HG03439 (cell line): ENCODE data around the gene KICS2.

Source experiments
- ATAC-seq: cut with Tn5 transposase; IDR thresholded peaks from one replicate; pipeline ENCODE4 v1.9.1; 2021; ENCODE audit warnings: mild to moderate bottlenecking, moderate library complexity; ENCODE audit not compliant: unreplicated experiment

The KICS2 gene

GRCh38 chr12:64222009-64222765, at the start of gene KICS2:
TSS of gene KICS2 (minus strand) at chr12:64222296. CDS start at chr12:64222237, 59 bp downstream.
- peak; percentile 98 for ATAC-seq

GRCh38 chr12:64270411-64270810, 48.3 kb upstream of the KICS2 start:
- no peak for ATAC-seq

DNA sequence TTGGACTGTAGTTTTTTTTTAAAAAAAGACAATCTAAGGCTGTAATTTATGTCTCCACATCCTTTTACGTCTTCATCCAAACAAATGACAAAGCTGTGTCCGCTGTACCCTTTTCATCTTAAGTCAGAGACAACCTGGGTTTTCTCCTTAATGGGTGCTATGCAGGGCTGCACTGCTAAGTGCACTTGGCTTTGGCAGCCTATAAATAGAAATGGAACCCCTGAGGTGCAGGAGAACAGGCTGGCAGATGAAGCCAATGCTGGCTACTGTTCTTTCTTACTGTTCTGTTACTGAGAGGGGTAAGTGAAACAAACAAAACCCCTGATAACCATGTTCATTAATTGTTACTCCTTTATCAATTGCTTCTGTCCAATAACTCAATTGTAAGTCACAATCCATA, 47.1 kb upstream of the KICS2 start:
- no peak for ATAC-seq

DNA sequence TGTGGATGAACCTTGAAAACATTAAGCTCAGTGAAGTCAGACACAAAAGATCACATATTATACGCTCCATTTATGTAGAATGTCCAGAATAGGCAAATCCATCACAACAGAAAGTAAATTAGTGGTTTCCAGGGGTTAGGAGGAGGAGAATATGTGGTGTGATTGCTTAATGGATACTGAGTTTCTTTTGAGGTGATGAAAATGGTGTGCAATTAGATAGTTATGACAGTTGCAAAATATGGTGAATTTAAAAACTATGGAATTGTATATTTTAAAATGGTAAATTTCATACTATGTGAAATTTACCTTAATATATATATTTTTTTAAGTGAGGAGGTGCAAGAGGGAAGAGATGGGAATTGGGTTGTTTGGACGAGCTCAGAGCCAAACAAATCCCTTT, 46.3 kb upstream of the KICS2 start:
- ATAC-seq = no peak

DNA sequence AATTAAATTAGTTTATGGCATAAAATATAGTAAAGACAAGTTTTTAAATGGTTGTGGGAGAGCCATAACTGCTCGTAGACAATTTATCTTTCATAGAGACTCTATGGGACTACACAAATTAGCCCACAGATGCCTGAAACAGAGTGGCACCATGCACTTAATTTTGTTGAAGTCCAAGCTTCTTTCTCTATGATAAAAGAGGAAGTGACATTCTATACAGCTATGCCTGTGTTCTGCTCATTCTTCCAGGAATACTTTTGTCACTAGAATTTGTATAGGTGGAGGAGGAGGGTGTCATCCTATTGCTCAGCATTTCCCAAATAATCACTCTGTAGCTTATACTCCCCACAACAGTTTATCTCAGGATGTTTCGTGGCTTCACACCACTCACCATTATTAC, 43.7 kb upstream of the KICS2 start:
- ATAC-seq = no peak

DNA sequence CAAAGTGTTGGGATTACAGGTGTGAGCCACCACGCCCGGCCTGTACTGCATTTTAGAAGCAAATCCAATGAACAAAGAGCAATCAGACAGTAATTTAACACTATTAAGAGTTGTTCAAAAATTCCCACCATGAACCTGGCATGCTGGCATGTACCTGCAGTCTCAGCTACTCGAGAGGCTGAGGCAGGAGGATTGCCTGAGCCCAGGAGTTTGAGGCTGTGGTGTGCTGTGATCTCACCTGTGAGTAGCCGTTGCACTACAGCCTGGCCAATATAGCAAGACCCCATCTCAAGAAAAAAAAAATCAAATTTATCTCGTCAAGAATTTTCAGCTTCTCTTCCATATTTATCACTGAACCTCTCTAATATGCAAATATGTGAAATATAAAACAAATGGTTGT, 39.7 kb upstream of the KICS2 start:
- no peak for ATAC-seq

DNA sequence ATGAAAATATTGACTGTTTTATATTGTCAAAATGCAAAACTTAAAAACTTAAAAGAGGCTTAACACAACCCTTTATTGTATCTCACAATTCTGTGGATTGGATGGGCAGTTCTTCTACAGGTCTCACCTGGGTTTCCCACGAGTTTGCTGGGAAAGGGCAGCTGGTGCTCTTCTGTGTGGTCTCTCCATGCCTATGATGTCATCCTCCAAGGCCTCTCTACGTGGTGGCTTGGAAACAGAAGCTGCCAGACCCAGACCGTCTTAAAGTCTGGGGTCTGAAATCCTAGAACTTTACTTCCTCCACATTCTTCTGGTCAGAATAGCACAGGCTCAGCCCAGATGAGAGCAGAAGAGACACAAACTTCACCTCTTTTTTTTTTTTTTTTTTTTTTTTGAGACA, 36.5 kb upstream of the KICS2 start:
- no peak for ATAC-seq

- ATAC-seq = no peak
Observed at GRCh38 chr12:64256166-64256800, 34.2 kb upstream of the KICS2 start.

- ATAC-seq = no peak
Observed at GRCh38 chr12:64255249-64255648, 33.2 kb upstream of the KICS2 start.

DNA sequence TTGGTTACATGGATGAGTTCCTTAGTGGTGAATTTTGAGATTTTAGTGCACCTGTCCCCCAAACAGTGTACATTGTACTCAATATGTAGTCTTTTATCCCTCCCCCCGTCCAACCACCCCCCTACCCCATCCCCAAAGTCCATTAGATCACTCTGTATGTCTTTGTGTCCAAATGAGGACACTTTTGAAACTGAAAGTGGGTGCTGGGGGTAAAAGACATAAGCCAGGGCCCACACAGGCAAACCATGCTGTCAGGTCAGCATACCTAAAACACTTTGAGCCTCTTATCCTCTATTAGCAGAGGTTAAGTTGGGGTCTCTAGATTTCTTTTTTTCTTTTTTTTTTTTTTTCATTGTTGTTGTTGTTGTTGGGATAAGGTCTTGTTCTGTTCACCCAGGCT, 31.3 kb upstream of the KICS2 start:
- no peak for ATAC-seq

DNA sequence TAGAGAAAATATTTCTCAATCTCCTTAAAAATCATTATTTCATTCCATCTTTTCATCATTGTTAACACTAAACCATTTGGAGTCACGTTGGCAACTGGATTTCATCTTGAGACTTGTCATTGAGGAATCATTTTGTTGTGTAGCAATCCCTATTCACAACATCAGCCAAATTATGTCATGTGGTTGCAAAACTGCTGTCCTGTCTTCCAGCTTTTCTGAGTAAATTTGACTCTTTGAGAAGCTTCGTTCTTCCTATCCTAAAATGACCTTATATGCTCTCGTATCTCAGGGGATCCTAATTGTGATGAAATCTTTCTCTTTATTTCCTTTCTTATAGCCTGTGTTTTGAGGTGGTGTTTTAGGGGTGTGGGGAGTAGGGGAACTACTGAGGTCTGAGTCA, 30.6 kb upstream of the KICS2 start:
- ATAC-seq = no peak

GRCh38 chr12:64243809-64244208, 21.7 kb upstream of the KICS2 start:
- no peak for ATAC-seq

- ATAC-seq = no peak
Observed at GRCh38 chr12:64240781-64241180, 18.7 kb upstream of the KICS2 start.

DNA sequence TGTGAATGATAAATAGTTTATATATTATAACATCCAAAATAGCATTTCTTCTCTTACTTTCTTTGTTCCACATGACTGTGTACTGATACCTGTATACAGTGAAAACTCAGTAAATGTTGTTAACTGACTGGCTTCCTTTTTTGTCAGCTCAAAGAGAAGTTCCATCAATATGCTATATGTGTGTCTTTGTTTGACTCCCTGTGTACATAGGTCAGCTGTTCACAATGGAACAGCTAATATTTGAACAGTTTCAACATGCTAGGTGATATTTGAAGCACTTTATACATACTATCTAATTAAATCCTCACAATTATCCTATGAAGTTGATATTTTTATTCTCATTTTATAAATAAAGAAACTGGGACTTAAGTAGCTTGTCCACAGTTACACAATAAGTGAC, 15.3 kb upstream of the KICS2 start:
- no peak for ATAC-seq

DNA sequence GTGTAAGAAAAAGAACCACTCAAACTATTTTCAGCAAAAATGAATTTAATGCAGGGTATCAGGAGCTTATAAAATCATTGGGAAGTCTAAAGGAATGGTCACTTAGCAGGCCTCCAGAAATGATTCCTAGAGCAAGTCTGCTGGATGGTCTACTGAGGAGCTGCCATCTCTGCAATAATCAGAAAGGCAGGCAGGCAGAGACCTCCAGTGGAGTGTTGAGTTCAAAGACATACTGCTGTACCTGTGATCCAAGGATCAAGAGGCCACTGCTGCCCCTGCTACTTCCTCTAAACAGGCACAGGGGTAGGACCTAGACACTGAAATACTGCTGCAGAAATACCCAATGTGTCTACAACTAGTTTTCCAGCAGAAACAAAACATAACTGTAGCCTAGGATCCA, 14.5 kb upstream of the KICS2 start:
- ATAC-seq = no peak

GRCh38 chr12:64232196-64232595, 10.1 kb upstream of the KICS2 start:
- ATAC-seq = no peak

DNA sequence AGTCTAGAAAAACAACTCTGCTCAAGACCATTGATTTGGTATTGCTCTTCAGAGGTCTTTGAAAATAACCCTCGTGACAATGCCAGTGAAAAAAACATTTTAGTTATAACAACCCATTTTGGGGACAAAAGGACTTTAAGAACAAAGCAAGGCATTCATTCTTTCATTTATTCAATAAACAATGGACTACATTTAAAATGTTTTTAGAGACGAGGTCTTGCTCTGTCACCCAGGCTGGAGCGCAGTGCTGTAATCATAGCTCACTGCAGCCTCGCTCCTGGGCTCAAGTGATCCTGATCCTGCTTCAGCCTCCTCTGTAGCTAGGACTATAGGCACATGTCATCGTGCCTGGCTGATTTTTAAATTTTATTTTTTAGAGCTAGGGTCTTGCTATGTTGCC, 7.7 kb upstream of the KICS2 start:
- ATAC-seq = no peak

DNA sequence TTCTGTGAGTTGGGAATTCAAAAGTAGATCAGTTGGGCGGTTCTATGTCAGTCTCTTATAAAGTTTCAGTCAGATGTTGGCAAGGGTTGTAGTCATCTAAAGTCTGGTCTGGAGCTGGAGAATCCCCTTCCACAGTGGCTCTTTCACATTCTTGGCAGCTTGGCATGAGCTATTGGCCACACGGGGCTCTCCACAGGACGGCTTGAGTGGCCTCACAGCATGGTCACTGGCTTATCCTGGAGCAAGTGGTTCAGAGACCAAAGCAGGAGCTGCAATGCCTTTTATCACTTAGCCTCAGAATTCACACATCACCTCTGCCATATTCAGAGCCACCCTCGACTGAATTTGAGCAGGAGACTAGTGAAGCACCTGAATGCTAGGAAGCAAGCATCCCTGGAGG, 7.1 kb upstream of the KICS2 start:
- no peak for ATAC-seq

DNA sequence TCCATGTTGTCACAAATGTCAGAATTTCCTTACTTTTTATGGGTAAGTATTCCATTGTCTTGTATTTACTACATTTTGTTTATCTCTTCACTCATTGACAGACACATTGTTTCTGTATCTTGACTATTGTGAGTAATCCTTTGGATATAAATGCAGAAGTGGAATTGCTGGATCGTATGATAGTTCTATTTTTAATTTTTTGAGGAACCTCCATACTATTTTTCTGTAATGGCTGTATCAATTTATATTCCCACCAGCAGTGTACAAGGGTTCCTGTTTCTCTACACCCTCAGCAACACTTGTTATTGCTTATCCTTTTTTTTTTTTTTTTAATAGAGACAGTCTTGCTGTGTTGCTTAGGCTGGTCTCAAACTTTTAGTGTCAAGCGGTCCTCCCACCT, 3.5 kb upstream of the KICS2 start:
- ATAC-seq = no peak

DNA sequence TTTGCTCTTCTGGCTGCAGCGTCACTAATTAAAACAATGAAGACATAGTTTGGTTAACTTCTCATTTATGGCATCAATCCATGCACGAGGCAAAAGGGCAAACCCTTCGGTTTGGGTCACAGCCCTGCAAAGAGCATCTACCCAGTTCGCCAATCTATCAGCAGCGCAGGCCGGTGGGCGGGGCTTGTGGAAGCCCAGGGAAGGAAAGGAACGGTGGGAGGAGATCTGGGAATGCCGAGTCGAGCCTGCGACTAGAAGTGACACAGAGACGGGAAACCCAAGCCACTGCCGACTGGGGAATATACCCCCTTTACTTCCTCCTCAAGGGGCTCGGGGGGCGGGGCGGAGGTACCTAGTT, 466 bp downstream of the KICS2 start:
- peak; percentile 26 for ATAC-seq

- no peak for ATAC-seq
Observed at GRCh38 chr12:64220046-64220445, 2.0 kb downstream of the KICS2 start.

GRCh38 chr12:64219145-64219544, 3.0 kb downstream of the KICS2 start:
- no peak for ATAC-seq

DNA sequence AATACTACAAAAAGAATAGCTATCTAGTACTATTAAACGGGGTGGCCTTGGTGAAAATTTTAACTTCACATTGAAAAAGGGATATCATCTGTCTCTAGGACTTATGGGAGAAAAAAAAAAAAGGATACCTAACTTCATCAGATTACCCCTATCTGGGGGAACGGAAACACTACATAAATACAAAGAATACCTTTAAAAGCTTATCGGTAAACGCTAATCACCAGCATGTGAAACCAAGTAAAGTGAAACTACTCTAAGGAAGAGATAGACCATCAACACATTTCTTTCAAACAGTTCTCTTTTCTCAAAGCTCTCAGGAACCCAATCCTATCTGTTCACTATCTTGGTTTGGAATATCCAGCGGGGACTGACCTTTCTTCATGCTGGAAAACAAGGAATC, 3.5 kb downstream of the KICS2 start:
- no peak for ATAC-seq
